ENCODE data around the gene SKI. TPM values are rescaled to one million over a fixed set of nuclear protein-coding genes. Genes with fewer than 3 reads are reported as not detected.
"Not testable (repeated sequence)": the region's sequence is repeated elsewhere in the genome, so short reads cannot be mapped to it uniquely, and the experiment has no call there.

Gene SKI
- total and polyA plus RNA-seq, 2 donors (not counting 1 experiment from before 2014, with no cell fraction given): 14.9 to 74.9 TPM

GRCh38 chr1:2295526-2295925, 67.4 kb downstream of the SKI start:
- Mint-ChIP-seq H3K27me3 (no peaks in the 10 kb centered on the region), H3K4me1 (peaks cover 81% of the 10 kb centered on the region), H3K4me3 (no peak overlapping the region), H3K27ac (no peak overlapping the region), H3K9me3 (ENCODE audit: insufficient read depth) (no peaks in the 10 kb centered on the region)
- intact Hi-C loops (cut with micrococcal nuclease): no loop called here
- 95% methylated on average over 10 of the region's 13 CpGs for WGBS (ENCODE audit: insufficient coverage)
- ChIA-PET CTCF (interaction anchor here (1.0 to 1.1 kb wide), 2 partner anchors 11 to 20 kb away, joined by 3 to 4 read pairs; no protein-coding TSS in a partner anchor), POLR2A (interaction anchor here (1.1 kb wide), 1 partner anchor 35 kb away, joined by 4 read pairs; no protein-coding TSS in a partner anchor)
- no peaks in the 10 kb centered on the region for H3K9me3 ChIP-seq (ENCODE audit: control extremely low read depth in 1 of 3, control insufficient read depth in 2 of 3, insufficient read depth in 1 of 3, low read length in 2 of 3)
- H3K4me3 ChIP-seq (ENCODE audit: control extremely low read depth in 1 of 5, extremely low read depth in 1 of 5, insufficient read depth in 1 of 5, low read depth in 2 of 5, low read length in 4 of 5): no peak overlapping the region
- H3K36me3 ChIP-seq (replicated peaks in 1 of 2; ENCODE audit: control extremely low read depth in 1 of 2, control insufficient read depth in 1 of 2, extremely low read depth in 1 of 2, insufficient read depth in 2 of 2, low read length in 1 of 2): peaks cover 0 to 7% of the 10 kb centered on the region in 2 experiments
- TF ChIP-seq CTCF (IDR thresholded peaks at IDR 0.05) (no peak), EZH2 (IDR thresholded peaks at IDR 0.05; ENCODE audit: borderline replicate concordance, insufficient read depth, low read depth, low read length, poor library complexity, severe bottlenecking) (no peak)
- peaks cover 57 to 78% of the 10 kb centered on the region in 2 donors for H3K4me1 ChIP-seq (ENCODE audit: control insufficient read depth in 2 of 2, insufficient read depth in 2 of 2, low read length in 2 of 2)
- H3K9ac ChIP-seq (ENCODE audit: low read length): no peak overlapping the region
- DNase-seq (no peak), ATAC-seq (ENCODE audit: low read depth) (no peak)
- no peaks in the 10 kb centered on the region for H3K27me3 ChIP-seq (replicated peaks in 1 of 4; ENCODE audit: control extremely low read depth in 1 of 4, control insufficient read depth in 3 of 4, insufficient read depth in 4 of 4, low read length in 3 of 4)
- H3K4me2 ChIP-seq (replicated peaks; ENCODE audit: low read depth, low read length, poor library complexity, severe bottlenecking): no peak overlapping the region
- H3K79me2 ChIP-seq (ENCODE audit: control insufficient read depth, insufficient read depth, low read length): peaks cover 97% of the 10 kb centered on the region
- H4K20me1 ChIP-seq (ENCODE audit: control insufficient read depth, insufficient read depth, low read length, poor library complexity, severe bottlenecking): peaks cover 59% of the 10 kb centered on the region
- H3K27ac ChIP-seq (ENCODE audit: low read length in 2 of 2): no peak overlapping the region
- H2AFZ ChIP-seq (ENCODE audit: insufficient read depth, low read depth, low read length, poor library complexity, severe bottlenecking): no peak overlapping the region

- H3K4me3 ChIP-seq (ENCODE audit: control extremely low read depth in 1 of 5, extremely low read depth in 1 of 5, insufficient read depth in 1 of 5, low read depth in 2 of 5, low read length in 4 of 5): not testable (repeated sequence)
These were observed 68.1 kb downstream of the SKI start for GRCh38 chr1:2296211-2296610.

More at GRCh38 chr1:2296211-2296610, 68.1 kb downstream of the SKI start:
- 98% methylated on average over 6 of the region's 9 CpGs for WGBS (ENCODE audit: insufficient coverage)
- POLR2A ChIA-PET: interaction anchor here (1.1 kb wide), 1 partner anchor 35 kb away, joined by 4 read pairs; no protein-coding TSS in a partner anchor
- H3K27me3 ChIP-seq (replicated peaks in 1 of 4; ENCODE audit: control extremely low read depth in 1 of 4, control insufficient read depth in 3 of 4, insufficient read depth in 4 of 4, low read length in 3 of 4); H3K27ac ChIP-seq (ENCODE audit: low read length in 2 of 2); H3K4me2 ChIP-seq (replicated peaks; ENCODE audit: low read depth, low read length, poor library complexity, severe bottlenecking); ATAC-seq (ENCODE audit: low read depth); intact Hi-C loops (cut with micrococcal nuclease); H2AFZ ChIP-seq (ENCODE audit: insufficient read depth, low read depth, low read length, poor library complexity, severe bottlenecking); DNase-seq; H3K27me3 Mint-ChIP-seq; H3K36me3 ChIP-seq (replicated peaks in 1 of 2; ENCODE audit: control extremely low read depth in 1 of 2, control insufficient read depth in 1 of 2, extremely low read depth in 1 of 2, insufficient read depth in 2 of 2, low read length in 1 of 2); H3K9me3 ChIP-seq (ENCODE audit: control extremely low read depth in 1 of 3, control insufficient read depth in 2 of 3, insufficient read depth in 1 of 3, low read length in 2 of 3); H3K9ac ChIP-seq (ENCODE audit: low read length); H3K9me3 Mint-ChIP-seq (ENCODE audit: insufficient read depth); H3K4me3 Mint-ChIP-seq: not testable (repeated sequence)
- Histone ChIP-seq H4K20me1 (ENCODE audit: control insufficient read depth, insufficient read depth, low read length, poor library complexity, severe bottlenecking) (peaks cover 52% of the 10 kb centered on the region), H3K4me1 (ENCODE audit: control insufficient read depth in 2 of 2, insufficient read depth in 2 of 2, low read length in 2 of 2) (peaks cover 51 to 77% of the 10 kb centered on the region in 2 donors), H3K79me2 (ENCODE audit: control insufficient read depth, insufficient read depth, low read length) (peaks cover 90% of the 10 kb centered on the region)
- Mint-ChIP-seq H3K27ac (peak overlapping the region; percentile 8), H3K4me1 (peaks cover 78% of the 10 kb centered on the region)
- CTCF ChIA-PET: interaction anchor here (1.0 to 1.1 kb wide), 2 partner anchors 12 to 19 kb away, joined by 3 to 4 read pairs; no protein-coding TSS in a partner anchor

Data from B cell (primary cell).